HL-60/S4 (cell line): ENCODE measurements around the gene EAPP.
"Not testable (repeated sequence)": the region's sequence is repeated elsewhere in the genome, so short reads cannot be mapped to it uniquely, and the experiment has no call there.

Experiments used
- in situ Hi-C: fragments of 300-500 bp; cut with MboI; formaldehyde crosslinking; loops from 2 replicates; pipeline ENCODE4 v1.14.3; 2022; ENCODE audit warnings: low sequenced_read_pairs

The EAPP gene

GRCh38 chr14:34484726-34485125 is 54.8 kb downstream of the EAPP start:
- in situ Hi-C loops: no loop called here

DNA sequence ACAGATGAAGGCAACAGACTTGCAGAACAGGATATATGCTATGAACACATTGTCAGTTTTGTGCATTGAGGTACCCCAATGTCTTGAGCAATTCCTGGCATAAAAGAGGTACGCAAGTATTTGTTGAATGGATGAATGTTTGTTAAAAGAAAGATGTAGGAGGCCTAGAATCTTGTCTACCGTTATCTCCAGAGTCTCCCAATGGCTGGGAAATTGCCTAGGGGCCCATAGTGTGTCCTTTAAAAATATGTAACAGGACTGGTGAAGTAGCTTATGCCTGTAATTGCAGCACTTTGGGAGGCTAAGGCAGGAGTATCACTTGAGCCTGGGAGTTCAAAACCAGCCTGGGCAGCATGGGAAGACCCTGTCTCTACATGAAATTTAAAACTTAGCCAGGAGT is 57.0 kb downstream of the EAPP start:
- in situ Hi-C loops: no loop called here

- in situ Hi-C loops: no loop called here
Measured at GRCh38 chr14:34479694-34480093, 59.8 kb downstream of the EAPP start.

- in situ Hi-C loops: no loop called here
Measured at GRCh38 chr14:34478261-34478660, 61.2 kb downstream of the EAPP start.

- in situ Hi-C loops: not testable (repeated sequence)
Measured at GRCh38 chr14:34476036-34476435, 63.5 kb downstream of the EAPP start.

DNA sequence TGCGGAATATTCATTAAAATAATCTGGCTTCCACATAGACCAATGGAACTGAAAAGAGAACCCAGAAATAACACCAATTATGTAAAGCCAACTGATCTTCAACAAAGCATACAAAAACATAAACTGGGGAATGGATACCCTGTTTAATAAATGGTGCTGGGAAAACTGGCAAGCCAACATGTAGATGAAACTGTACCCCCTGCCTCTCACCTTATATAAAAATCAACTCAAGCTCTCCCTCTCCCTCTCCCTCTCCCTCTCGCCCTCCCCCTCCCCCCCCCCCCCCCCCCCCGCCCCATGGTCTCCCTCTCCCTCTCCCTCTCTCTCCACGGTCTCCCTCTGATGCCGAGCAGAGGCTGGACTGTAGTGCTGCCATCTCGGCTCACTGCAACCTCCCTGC is 64.3 kb downstream of the EAPP start:
- in situ Hi-C loops: no loop called here

DNA sequence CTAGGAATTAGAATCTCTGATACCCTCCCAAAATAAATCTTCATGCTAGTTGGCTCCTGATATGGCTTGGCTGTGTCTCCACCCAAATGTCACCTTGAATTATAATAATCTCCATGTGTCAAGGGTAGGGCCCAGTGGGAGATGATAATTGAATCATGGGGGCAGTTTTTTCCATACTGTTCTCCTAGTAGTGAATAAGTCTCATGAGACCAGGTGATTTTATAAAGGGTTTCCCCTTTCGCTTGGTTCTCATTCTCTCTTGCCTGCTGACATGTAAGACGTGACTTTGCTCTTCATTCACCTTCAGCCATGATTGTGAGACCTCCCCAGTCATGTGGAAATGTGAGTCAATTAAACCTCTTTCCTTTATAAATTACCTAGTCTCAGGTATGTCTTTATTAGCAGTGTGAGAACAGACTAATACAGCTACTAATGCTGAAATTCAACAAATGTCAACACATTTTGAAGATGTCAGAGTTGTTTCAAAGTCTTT is 65.3 kb downstream of the EAPP start:
- in situ Hi-C loops: no loop called here

DNA sequence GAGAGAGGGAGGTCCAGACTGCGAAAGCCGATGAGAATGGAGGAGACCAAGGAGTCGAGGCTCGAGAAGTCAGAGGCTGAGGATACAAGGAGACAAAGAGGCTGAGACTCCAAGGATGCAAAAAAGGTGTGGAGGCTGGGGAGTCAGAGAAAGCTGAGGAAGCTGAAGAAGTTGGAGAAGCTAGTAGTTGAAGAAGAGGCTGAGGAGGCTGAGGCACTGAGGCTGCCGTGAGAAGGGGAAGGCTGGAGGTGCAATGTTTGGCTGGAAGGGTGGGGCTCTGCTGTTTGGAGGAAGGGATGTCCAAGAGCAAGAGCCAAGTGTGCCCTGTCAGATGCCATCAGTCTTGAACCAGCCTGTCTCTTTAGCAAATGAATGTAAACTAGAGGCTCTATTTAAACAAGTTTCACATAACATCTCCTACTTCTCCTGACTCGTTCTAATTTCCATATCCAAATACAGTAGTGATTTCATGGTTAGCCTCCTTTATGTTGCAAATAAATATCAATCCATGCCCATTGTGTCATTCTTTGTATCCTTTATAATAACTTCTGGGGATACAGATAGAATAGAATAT is 66.7 kb downstream of the EAPP start:
- in situ Hi-C loops: no loop called here

GRCh38 chr14:34470319-34470718 is 69.2 kb downstream of the EAPP start:
- in situ Hi-C loops: no loop called here

- in situ Hi-C loops: no loop called here
Measured at GRCh38 chr14:34466691-34467090, 72.8 kb downstream of the EAPP start.
